ENCODE results near the gene STRIP1. TPM values are rescaled to one million over a fixed set of nuclear protein-coding genes. Genes with fewer than 3 reads are reported as not detected.

STRIP1 gene
- polyA plus RNA-seq, 1 of the 3 experiments (the other 2 are of a cell fraction), result 34.6 TPM

- Histone ChIP-seq H3K9ac (no peak overlapping the region), H4K20me1 (ENCODE audit: insufficient read depth) (no peaks in the 10 kb centered on the region), H3K27me3 (ENCODE audit: insufficient read depth) (no peaks in the 10 kb centered on the region), H3K9me2 (no peaks in the 10 kb centered on the region), H3K79me2 (ENCODE audit: insufficient read depth) (no peaks in the 10 kb centered on the region), H3K4me3 (ENCODE audit: low read depth in 2 of 2, low read length in 1 of 2) (no peak overlapping the region), H3K9me3 (no peaks in the 10 kb centered on the region), H3K4me1 (ENCODE audit: control insufficient read depth in 1 of 2, insufficient read depth in 2 of 2, low read depth in 1 of 2, low read length in 1 of 2) (peaks cover 0 to 83% of the 10 kb centered on the region in 2 experiments; a peak in 2 of 4 replicates), H3K36me3 (replicated peaks in 1 of 2; ENCODE audit: control insufficient read depth in 1 of 2, insufficient read depth in 2 of 2, low read length in 1 of 2) (no peaks in the 10 kb centered on the region), H2AFZ (ENCODE audit: low read depth) (no peak overlapping the region), H3F3A (replicated peaks; ENCODE audit: insufficient read depth) (no peaks in the 10 kb centered on the region), H3K4me2 (no peak overlapping the region), H3K27ac (ENCODE audit: low read depth in 2 of 2, low read length in 1 of 2) (peak overlapping the region in 1 of 2 experiments; percentile 62; a peak in 2 of 4 replicates)
- CTCF ChIA-PET, result interaction anchor here (0.8 to 51.7 kb wide), 12 partner anchors 10 to 221 kb away, joined by 3 to 1768 read pairs (median 6); partner anchors contain the start of genes AHCYL1 and STRIP1
- 68% methylated on average over 2 of the region's 2 CpGs for WGBS (ENCODE audit: low lambda C conversion rate)
- TF ChIP-seq MEF2A (IDR thresholded peaks at IDR 0.05; ENCODE audit: borderline replicate concordance, low read depth) (no peak), EZH2phosphoT487 (IDR thresholded peaks at IDR 0.05; ENCODE audit: borderline replicate concordance, low read depth) (no peak), ZBTB33 (IDR thresholded peaks at IDR 0.05; ENCODE audit: borderline replicate concordance, low read depth) (no peak), FOSL2 (IDR thresholded peaks at IDR 0.05; ENCODE audit: borderline replicate concordance, low read depth) (no peak), NRF1 (IDR thresholded peaks at IDR 0.05; ENCODE audit: low read depth, low read length) (no peak), CTCF (IDR thresholded peaks at IDR 0.05) (no peak), MXI1 (IDR thresholded peaks at IDR 0.05; ENCODE audit: low read depth, low read length) (no peak), SMC3 (IDR thresholded peaks at IDR 0.05; ENCODE audit: low read depth, low read length) (no peak), USF2 (IDR thresholded peaks at IDR 0.05; ENCODE audit: borderline replicate concordance, low read depth, low read length) (no peak), YY1 (IDR thresholded peaks at IDR 0.05; ENCODE audit: low read depth) (no peak), RAD21 (IDR thresholded peaks at IDR 0.05; ENCODE audit: low read length) (no peak), RXRA (IDR thresholded peaks at IDR 0.05; ENCODE audit: borderline replicate concordance, low read depth) (no peak), TEAD4 (IDR thresholded peaks at IDR 0.05; ENCODE audit: borderline replicate concordance, insufficient read depth) (no peak), GABPA (IDR thresholded peaks at IDR 0.05; ENCODE audit: low read depth) (no peak), FOXJ3 (CRISPR knock-in tag; IDR thresholded peaks at IDR 0.05) (no peak), MAX (IDR thresholded peaks at IDR 0.05; ENCODE audit: low read depth) (no peak), NFIC (IDR thresholded peaks at IDR 0.05; ENCODE audit: borderline replicate concordance) (no peak), REST (IDR thresholded peaks at IDR 0.05; ENCODE audit: low read depth, low read length) (no peak)
- POLR2A ChIA-PET, result interaction anchor here (0.7 to 0.8 kb wide), 2 partner anchors 35 to 53 kb away, joined by 4 to 6 read pairs; no protein-coding TSS in a partner anchor
- DNase-seq, result no peak
Observed at GRCh38 chr1:110091381-110091780, 57.0 kb downstream of the STRIP1 start.
